ENCODE data around the gene COL8A2.

Gene COL8A2

DNA sequence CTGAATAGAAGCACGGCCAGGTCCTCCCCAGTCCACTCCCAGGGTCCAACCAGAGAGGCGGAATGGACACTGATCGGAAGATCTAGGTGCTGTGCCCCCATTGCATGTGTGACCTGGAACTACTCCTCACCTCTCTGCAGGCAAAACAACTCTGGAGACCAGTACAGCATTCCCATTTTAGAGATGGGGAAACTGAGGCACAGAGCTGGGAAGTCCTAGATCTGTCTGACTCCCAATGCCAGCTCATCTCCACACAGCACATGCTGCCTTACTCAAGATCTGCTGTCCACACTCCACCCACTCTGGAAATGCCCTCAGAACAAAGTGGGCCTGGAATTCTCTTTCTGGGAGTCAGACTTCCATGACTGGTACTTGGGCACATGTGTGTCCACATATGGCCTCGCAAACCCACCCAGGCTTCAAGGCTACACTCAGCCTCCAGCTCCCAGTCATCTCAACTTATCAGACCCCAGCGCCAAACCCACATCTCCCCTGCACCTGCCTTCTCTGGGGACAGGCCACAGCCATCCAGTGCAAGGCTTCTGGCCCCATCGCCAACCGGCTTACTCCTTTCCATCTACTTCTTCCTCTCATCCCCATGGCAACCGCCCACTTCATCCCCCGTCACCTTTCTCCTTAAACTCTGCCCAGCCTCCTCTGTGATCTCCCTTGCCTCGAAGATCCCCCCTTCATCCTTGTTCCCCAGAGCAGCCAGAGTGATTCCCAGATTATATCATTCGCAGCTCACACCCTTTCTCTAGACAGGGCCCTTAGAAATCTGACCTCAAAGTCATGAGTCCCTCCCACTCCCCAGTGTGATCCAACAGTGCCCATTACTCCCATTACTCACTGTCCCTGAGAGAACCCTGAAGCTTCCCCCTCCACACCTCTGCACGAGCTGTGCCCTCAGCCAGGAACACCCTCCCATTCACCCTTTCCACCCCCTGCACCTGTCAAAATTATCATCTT, 2.7 kb downstream of the COL8A2 start:
- Mint-ChIP-seq H3K27ac (no peak overlapping the region), H3K27me3 (ENCODE audit: low read depth) (peaks cover 41% of the 10 kb centered on the region), H3K4me1 (ENCODE audit: low read depth) (peaks cover 14% of the 10 kb centered on the region), H3K9me3 (no peaks in the 10 kb centered on the region), H3K4me3 (no peak overlapping the region), H3K36me3 (ENCODE audit: low read depth) (no peaks in the 10 kb centered on the region)
- DNase-seq (ENCODE audit: low spot score) = no peak

DNA sequence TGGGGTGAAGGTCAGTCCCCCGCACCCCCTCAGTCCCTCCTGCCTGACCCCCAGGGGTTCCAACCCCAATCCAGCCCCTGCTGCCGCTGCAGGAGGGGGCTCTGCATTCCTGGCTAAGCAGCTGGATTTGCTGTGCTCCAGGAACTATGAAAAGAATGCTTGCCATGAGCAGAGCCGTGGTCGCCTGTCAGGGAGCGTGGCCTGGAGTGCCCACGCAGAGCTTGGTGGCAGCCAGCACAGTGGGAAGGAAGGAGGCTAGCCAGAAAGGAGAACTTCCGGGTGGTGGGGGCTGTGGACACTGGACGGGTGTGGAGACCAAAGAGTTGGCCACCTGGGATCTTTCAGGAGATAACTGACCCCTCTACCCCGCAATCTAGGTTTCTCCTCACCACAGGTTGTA, 5.6 kb downstream of the COL8A2 start:
- DNase-seq (ENCODE audit: low spot score) = no peak
- H3K4me1 Mint-ChIP-seq (ENCODE audit: low read depth) = peaks cover 9% of the 10 kb centered on the region
- H3K9me3 Mint-ChIP-seq = no peaks in the 10 kb centered on the region
- H3K27ac Mint-ChIP-seq = no peak overlapping the region
- no peak overlapping the region for H3K4me3 Mint-ChIP-seq
- no peaks in the 10 kb centered on the region for H3K36me3 Mint-ChIP-seq (ENCODE audit: low read depth)
- H3K27me3 Mint-ChIP-seq (ENCODE audit: low read depth) = peaks cover 29% of the 10 kb centered on the region

DNA sequence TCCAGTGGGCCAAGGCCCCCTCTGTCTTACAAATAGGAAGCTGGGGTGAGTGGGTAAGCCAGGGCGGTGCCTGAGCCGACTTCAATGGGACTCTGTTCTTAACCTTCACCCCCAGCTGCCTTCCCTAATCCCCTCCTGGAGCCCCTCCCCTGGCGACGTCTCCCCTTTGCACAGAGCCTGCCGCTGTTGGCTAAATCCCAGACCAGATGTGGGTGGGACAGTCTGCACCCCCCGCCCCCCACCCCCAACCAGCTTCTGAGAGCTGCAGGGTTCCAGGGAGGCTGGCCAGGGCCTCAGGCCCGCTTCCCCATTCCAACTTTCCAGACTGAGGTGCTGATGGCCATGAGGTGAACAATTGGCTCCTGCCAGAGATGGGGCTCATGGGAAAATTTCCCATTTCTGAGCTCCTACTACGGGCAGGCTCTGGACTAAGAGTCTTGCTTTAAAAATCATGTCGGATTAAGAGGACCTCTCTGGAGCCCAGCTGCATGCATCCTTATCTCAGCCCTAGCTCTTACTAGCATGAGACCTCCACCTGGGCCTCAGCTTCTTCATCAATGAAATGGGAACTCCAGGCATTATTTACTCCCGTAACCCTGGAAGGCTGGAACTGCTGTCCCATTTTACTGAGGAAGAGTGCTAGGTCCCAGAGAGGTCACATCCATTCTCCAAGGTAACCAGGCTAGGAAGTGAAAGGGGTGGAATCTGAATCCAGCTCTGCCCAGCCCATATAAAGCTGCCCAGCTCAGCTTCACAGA, 6.4 kb downstream of the COL8A2 start:
- no peak overlapping the region for H3K27ac Mint-ChIP-seq
- DNase-seq (ENCODE audit: low spot score) = no peak
- H3K4me1 Mint-ChIP-seq (ENCODE audit: low read depth) = peaks cover 9% of the 10 kb centered on the region
- peaks cover 22% of the 10 kb centered on the region for H3K27me3 Mint-ChIP-seq (ENCODE audit: low read depth)
- H3K9me3 Mint-ChIP-seq = no peaks in the 10 kb centered on the region
- H3K36me3 Mint-ChIP-seq (ENCODE audit: low read depth) = no peaks in the 10 kb centered on the region
- H3K4me3 Mint-ChIP-seq = no peak overlapping the region

DNA sequence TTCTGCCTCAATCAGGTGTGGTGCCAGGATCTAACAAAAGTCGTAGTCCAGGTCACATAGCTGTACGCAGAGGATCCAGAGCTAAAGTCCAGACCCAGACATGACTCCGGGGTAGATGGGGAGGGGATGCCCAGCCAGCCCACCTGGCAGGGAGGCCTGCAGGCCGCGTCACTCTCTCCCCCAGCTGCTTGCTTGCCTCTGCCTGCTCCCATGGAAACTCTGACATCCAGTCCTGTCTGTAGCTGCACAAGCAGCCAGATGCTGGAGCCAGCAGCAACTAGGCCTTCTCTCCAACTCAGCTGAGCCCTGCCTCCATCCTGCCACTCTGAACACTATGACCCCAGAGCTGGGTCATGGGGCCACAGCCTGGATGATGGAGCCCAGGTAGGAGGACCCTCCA, 8.1 kb downstream of the COL8A2 start:
- no peaks in the 10 kb centered on the region for H3K9me3 Mint-ChIP-seq
- H3K27me3 Mint-ChIP-seq (ENCODE audit: low read depth) = peaks cover 4% of the 10 kb centered on the region
- no peak overlapping the region for H3K4me3 Mint-ChIP-seq
- H3K4me1 Mint-ChIP-seq (ENCODE audit: low read depth) = peaks cover 2% of the 10 kb centered on the region
- no peaks in the 10 kb centered on the region for H3K36me3 Mint-ChIP-seq (ENCODE audit: low read depth)
- H3K27ac Mint-ChIP-seq = no peak overlapping the region
- no peak for DNase-seq (ENCODE audit: low spot score)

DNA sequence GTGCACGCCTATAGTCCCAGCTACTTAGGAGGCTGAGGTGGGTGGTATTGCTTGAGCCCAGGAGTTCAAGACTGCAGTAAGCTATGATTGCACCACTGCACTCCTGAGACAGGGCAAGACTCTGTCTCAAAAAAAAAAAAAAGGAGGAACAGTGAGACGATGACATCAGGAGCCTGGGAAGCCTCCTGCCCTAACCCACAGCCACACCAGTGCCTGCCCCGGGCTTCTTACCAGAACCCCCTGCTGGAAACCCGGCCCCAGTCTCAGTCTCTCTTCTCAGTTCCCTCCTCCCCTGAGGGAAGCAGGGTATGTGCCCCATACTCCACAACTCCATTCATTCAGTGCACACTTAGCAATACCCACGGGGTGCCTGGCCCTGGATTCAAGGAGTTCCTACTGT, 9.1 kb downstream of the COL8A2 start:
- no peak for DNase-seq (ENCODE audit: low spot score)
- peaks cover 6% of the 10 kb centered on the region for H3K4me1 Mint-ChIP-seq (ENCODE audit: low read depth)
- no peaks in the 10 kb centered on the region for H3K36me3 Mint-ChIP-seq (ENCODE audit: low read depth)
- H3K27me3 Mint-ChIP-seq (ENCODE audit: low read depth) = peaks cover 2% of the 10 kb centered on the region
- H3K27ac Mint-ChIP-seq = no peak overlapping the region
- no peak overlapping the region for H3K4me3 Mint-ChIP-seq
- H3K9me3 Mint-ChIP-seq = no peaks in the 10 kb centered on the region

DNA sequence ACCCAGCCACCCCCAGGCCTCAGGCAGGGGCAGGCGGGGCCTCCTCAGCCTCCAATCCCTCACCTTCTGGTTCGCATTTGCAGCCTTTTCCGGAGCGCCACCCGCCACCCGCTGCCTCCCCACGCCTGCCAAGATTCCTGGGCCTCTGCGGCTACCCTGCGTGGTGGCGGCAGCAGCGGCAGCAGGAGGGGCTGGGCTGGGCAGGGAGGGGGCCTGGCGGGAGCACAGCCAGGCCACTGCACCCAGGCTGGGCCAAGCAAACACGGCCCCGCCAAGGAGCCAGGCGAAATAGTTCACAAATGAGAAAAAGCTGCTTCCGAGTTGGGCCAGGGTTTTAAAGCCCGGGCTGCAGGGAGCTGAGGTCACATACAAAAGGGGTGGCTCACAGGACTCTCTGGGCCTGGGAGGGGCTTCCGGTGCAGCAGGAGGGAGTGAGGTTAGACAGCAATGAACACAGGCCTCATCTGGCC, 9.8 kb downstream of the COL8A2 start:
- no peaks in the 10 kb centered on the region for H3K36me3 Mint-ChIP-seq (ENCODE audit: low read depth)
- DNase-seq (ENCODE audit: low spot score) = no peak
- H3K9me3 Mint-ChIP-seq = no peaks in the 10 kb centered on the region
- peaks cover 2% of the 10 kb centered on the region for H3K27me3 Mint-ChIP-seq (ENCODE audit: low read depth)
- H3K4me3 Mint-ChIP-seq = no peak overlapping the region
- H3K4me1 Mint-ChIP-seq (ENCODE audit: low read depth) = peaks cover 7% of the 10 kb centered on the region
- no peak overlapping the region for H3K27ac Mint-ChIP-seq

DNA sequence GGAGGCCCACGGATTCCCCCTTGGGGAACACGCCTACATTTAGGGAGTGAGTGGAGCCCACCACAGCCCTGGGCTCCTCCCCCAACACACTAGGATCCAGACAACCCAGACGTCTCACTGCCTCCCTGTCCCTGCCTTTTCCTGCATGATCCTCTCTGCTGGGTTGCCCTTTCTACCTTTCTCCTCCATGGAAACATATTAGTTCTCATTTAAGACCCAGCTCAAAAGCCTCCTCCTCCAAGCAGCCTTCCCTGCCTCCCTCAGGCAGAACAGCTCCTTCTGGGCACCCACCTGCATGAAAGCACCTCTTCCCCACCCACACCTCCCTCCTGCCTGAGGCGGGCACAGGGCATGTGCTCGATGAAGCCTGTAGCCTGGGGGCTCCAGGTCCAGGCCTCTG, 10.7 kb downstream of the COL8A2 start:
- Mint-ChIP-seq H3K4me1 (ENCODE audit: low read depth) (peaks cover 9% of the 10 kb centered on the region), H3K36me3 (ENCODE audit: low read depth) (no peaks in the 10 kb centered on the region), H3K9me3 (no peaks in the 10 kb centered on the region), H3K4me3 (no peak overlapping the region), H3K27me3 (ENCODE audit: low read depth) (peaks cover 2% of the 10 kb centered on the region), H3K27ac (no peak overlapping the region)
- DNase-seq (ENCODE audit: low spot score) = no peak

DNA sequence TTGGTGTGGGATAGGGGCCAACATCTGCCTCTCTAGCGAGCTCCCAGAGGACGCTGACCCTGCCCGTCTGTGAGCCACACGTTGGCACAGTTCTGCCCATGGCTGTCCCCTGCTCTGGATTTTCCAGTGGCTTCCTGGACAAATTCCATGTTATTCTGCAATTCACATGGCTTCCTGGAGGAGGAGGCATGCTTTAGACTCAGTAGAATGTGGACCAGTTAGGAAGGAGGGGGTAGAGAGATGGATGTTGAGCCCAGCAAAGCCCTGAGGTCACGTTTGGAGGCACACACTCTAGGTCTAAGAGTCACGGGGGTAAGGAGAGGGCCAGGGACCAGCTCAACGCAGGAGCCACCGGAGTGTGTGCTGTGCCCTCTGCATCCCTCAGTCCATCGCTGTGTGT, 12.2 kb downstream of the COL8A2 start:
- H3K27ac Mint-ChIP-seq = no peak overlapping the region
- H3K4me1 Mint-ChIP-seq (ENCODE audit: low read depth) = peaks cover 17% of the 10 kb centered on the region
- H3K4me3 Mint-ChIP-seq = no peak overlapping the region
- DNase-seq (ENCODE audit: low spot score) = no peak
- H3K27me3 Mint-ChIP-seq (ENCODE audit: low read depth) = peaks cover 2% of the 10 kb centered on the region
- H3K36me3 Mint-ChIP-seq (ENCODE audit: low read depth) = no peaks in the 10 kb centered on the region
- H3K9me3 Mint-ChIP-seq = no peaks in the 10 kb centered on the region

DNA sequence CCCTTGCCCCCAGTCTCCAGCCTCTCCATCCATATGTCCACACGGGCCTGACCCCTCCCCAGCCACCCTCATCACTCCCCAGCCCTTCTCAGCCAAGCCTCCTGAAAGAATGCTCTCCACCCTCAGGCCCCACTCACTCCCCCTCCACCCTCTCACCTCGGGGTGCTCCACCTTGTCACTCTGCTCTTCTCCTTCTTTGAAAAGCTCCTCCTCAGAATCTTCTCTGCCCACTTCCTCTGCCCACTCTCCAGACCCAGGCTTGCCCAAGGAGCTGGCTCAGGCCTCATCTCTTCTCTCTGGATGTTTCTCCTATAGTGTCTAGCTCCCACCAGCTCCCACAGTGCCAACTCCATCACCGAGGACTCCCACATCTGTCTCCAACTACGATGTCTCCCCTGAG, 13.9 kb downstream of the COL8A2 start:
- Mint-ChIP-seq H3K9me3 (no peaks in the 10 kb centered on the region), H3K27me3 (ENCODE audit: low read depth) (no peaks in the 10 kb centered on the region), H3K4me3 (no peak overlapping the region), H3K4me1 (ENCODE audit: low read depth) (peaks cover 17% of the 10 kb centered on the region), H3K36me3 (ENCODE audit: low read depth) (no peaks in the 10 kb centered on the region), H3K27ac (peak overlapping the region; percentile 64)
- no peak for DNase-seq (ENCODE audit: low spot score)

DNA sequence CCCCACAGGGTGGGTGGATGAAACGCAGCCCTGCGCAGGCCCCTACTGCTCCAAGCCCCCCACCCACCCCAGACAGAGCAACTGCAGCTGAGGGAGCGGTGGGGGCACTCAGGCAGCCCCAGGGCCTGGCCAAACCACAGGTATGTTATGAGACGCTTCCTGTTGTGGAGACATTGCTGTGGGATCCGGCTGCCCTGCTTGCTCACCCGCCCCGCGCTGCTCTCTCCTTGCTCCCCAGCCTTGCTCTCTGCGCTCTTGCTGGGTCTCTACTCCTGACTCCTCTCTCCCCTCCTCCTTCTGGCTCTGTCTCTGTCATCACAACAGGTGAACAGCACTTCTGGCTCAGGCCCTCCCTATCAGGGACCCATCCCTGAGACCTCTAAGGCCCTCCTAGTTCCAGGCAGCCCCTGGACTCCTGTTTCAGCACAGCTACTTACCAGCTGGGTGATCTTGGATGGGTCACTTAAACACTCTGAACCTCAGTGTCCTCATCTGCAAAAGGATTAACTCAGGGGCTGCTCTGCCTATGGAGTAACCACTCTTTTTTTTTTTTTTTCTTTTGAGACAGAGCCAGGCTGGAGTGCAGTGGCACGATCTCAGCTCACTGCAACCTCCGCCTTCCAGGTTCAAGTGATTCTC, 15.9 kb downstream of the COL8A2 start:
- no peak for DNase-seq (ENCODE audit: low spot score)
- H3K27ac Mint-ChIP-seq = peak overlapping the region; percentile 71

DNA sequence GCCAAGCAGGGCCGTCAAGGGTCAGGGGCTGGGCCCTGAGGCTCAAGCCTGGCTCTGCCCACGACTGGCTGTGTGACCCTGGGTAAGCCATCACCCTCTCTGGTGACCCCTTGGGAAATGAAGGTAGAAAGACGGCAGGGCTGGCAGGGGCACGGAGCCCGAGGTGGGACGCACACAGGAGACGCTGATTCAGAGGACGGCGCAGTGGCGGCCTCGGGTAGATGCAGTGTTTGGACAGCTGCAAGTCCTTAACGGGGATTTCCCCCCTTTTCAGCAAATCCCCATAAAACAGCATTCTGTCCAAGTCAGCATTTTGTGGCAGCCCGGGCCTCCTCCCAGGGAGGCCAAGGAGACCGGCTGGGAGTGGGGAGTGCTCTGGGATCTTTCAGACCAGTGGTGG, 16.7 kb downstream of the COL8A2 start:
- Mint-ChIP-seq H3K4me1 (ENCODE audit: low read depth) (peaks cover 17% of the 10 kb centered on the region), H3K9me3 (no peaks in the 10 kb centered on the region), H3K27ac (no peak overlapping the region), H3K27me3 (ENCODE audit: low read depth) (no peaks in the 10 kb centered on the region), H3K4me3 (no peak overlapping the region), H3K36me3 (ENCODE audit: low read depth) (no peaks in the 10 kb centered on the region)
- no peak for DNase-seq (ENCODE audit: low spot score)

More for the DNA sequence above, 15.9 kb downstream of the COL8A2 start:
- peak overlapping the region; percentile 30 for H3K4me3 Mint-ChIP-seq
- H3K9me3 Mint-ChIP-seq = no peaks in the 10 kb centered on the region
- no peaks in the 10 kb centered on the region for H3K27me3 Mint-ChIP-seq (ENCODE audit: low read depth)
- no peaks in the 10 kb centered on the region for H3K36me3 Mint-ChIP-seq (ENCODE audit: low read depth)
- peaks cover 17% of the 10 kb centered on the region for H3K4me1 Mint-ChIP-seq (ENCODE audit: low read depth)

DNA sequence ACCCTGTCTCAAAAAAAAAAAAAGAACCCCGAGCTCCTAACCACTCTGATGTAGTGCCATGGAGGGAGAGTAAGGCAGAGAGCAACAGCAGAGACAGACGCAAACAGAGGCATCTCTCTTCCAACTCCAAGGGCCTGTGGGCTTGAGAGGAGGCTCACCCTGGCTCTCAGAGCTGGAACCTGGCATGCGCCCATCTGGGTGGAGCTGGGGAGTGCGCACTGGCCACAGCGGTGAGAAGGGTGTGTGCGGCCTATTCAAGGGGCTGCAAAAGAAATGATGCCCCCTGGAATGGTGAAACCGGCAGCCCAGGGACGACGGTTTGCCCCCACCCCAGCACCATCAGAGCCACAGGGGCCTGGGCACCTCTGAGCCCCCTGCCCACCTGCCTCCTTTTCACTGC, 17.6 kb downstream of the COL8A2 start:
- H3K27ac Mint-ChIP-seq = no peak overlapping the region
- no peak overlapping the region for H3K4me3 Mint-ChIP-seq
- no peak for DNase-seq (ENCODE audit: low spot score)
- H3K36me3 Mint-ChIP-seq (ENCODE audit: low read depth) = no peaks in the 10 kb centered on the region
- no peaks in the 10 kb centered on the region for H3K27me3 Mint-ChIP-seq (ENCODE audit: low read depth)
- H3K9me3 Mint-ChIP-seq = no peaks in the 10 kb centered on the region
- peaks cover 16% of the 10 kb centered on the region for H3K4me1 Mint-ChIP-seq (ENCODE audit: low read depth)

DNA sequence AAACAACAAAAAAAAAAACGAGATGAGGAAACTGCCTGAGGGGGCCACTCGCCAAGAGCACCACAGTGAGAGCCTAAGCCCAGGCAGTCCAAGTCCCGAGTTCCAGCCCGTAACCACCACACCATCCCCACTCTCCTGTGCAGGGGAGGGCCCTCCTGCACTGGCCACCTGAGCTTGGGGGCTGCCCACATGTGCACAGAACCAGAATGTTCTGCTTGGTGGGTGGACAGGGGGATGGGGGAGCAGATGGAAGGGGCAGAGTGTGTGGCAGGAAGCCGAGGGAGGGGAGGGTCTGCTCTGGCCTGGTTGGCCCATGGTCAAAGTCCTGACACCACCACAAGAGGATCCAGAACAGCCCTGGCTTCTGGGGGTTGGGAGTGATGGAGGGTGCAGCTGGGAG, 18.8 kb downstream of the COL8A2 start:
- no peak for DNase-seq (ENCODE audit: low spot score)
- H3K4me1 Mint-ChIP-seq (ENCODE audit: low read depth) = peaks cover 14% of the 10 kb centered on the region
- H3K9me3 Mint-ChIP-seq = no peaks in the 10 kb centered on the region
- H3K27me3 Mint-ChIP-seq (ENCODE audit: low read depth) = no peaks in the 10 kb centered on the region
- H3K27ac Mint-ChIP-seq = no peak overlapping the region
- H3K36me3 Mint-ChIP-seq (ENCODE audit: low read depth) = no peaks in the 10 kb centered on the region
- H3K4me3 Mint-ChIP-seq = no peak overlapping the region

DNA sequence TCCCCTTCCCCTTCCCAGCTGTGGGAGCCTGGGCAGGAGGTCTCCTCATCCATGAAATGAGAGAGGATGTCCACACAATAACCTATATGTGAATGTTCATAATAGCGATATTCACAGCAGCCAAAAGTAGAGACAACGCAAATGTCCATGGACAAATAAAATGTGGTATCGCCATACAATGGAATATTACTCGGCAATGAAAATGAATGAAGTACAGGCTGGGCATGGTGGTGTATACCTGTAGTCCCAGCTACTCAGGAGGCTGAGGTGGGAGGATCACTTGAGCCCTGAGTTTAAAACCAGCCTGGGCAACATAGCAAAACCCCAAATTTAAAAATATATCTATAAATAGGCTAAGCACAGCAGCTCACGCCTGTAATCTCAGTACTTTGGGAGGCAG, 23.5 kb downstream of the COL8A2 start:
- no peaks in the 10 kb centered on the region for H3K27me3 Mint-ChIP-seq (ENCODE audit: low read depth)
- no peaks in the 10 kb centered on the region for H3K4me1 Mint-ChIP-seq (ENCODE audit: low read depth)
- DNase-seq (ENCODE audit: low spot score) = no peak
- no peak overlapping the region for H3K27ac Mint-ChIP-seq
- H3K9me3 Mint-ChIP-seq = no peaks in the 10 kb centered on the region
- no peaks in the 10 kb centered on the region for H3K36me3 Mint-ChIP-seq (ENCODE audit: low read depth)
- no peak overlapping the region for H3K4me3 Mint-ChIP-seq
